ENCODE results near the gene BABAM1. TPM values are rescaled to one million over a fixed set of nuclear protein-coding genes. Genes with fewer than 3 reads are reported as not detected.

The BABAM1 gene
- total RNA-seq, 1 experiment from 2014 or later = 93.3 TPM

DNA sequence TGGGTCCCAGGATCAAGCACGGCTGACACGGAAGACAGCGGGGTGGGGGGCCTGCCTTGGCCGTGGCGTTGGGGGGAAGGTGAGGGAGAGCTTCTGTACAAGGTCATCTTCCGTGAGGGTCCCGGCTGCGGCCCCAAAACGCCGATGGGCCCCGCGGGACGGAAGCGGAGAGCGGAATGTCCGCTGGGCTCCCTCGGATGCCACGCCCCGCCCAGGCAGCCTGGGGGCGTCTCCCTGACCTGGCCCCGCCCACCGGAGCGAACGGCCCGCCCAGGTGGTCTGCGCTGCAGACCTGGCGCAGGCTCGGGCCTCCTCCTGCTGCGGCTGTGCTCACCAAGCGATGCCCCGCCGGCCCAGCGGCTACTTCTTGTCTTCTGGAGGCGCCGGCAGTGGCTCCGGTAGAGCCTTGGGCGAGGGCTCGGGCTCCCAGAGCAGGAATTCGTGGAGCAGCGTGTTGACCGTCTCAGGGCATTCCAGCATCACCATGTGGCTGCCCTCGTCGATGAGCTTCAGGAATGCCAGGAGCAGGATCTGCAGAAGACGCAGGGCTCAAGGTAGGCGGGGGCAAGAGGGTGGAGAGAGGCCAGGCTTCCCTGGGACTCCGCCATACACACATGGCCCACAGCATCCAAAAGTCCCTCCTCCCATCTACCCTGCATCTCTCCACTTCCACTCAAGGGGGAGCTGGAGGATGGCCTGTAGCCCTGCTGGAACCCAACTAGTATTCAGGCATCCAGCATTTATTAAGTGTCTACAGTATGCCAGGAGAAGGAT lies 25.2 kb downstream of the BABAM1 start (continued):
- TF ChIP-seq, protein P1, sequence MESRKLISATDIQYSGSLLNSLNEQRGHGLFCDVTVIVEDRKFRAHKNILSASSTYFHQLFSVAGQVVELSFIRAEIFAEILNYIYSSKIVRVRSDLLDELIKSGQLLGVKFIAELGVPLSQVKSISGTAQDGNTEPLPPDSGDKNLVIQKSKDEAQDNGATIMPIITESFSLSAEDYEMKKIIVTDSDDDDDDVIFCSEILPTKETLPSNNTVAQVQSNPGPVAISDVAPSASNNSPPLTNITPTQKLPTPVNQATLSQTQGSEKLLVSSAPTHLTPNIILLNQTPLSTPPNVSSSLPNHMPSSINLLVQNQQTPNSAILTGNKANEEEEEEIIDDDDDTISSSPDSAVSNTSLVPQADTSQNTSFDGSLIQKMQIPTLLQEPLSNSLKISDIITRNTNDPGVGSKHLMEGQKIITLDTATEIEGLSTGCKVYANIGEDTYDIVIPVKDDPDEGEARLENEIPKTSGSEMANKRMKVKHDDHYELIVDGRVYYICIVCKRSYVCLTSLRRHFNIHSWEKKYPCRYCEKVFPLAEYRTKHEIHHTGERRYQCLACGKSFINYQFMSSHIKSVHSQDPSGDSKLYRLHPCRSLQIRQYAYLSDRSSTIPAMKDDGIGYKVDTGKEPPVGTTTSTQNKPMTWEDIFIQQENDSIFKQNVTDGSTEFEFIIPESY (IDR thresholded peaks at IDR 0.05; ENCODE audit: extremely low read depth, insufficient replicate concordance, low read length) = no peak
- TF ChIP-seq SP1 (IDR thresholded peaks at IDR 0.05; ENCODE audit: low read depth) (peak; percentile 45), ZNF274 (IDR thresholded peaks at IDR 0.05; ENCODE audit: low read depth, low read length) (no peak), RAD21 (IDR thresholded peaks at IDR 0.05; ENCODE audit: low read depth) (peak; percentile 94), POLR2A (IDR thresholded peaks at IDR 0.05; ENCODE audit: borderline replicate concordance, extremely low read depth, insufficient read depth, insufficient read length) (peak; percentile 83)

DNA sequence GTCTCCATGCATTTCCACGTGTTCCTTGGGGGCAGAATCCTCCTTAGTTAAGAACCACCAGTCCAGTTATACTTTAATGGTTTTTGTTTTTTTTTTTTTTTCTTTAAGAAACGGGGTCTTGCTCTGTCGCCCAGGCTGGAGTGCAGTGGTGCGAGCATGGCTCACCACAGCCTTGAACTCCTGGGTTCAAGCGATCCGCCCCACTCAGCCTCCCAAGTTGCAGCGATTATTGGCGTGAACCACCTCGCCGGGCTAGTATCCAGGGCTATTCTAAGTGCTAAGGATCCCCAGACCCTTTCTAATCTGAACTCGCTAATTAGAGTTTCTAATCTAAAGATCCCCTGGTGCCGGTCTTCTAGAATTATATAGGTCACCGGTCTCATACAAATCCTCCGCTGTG lies 26.4 kb downstream of the BABAM1 start:
- POLR2A ChIA-PET = interaction anchor here (0.8 to 2.4 kb wide), 6 partner anchors 11 to 575 kb away, joined by 3 to 22 read pairs (median 4); partner anchors contain the start of genes ABHD8, DDA1 and MRPL34
- peak overlapping the region; percentile 60 to 67 for H3K4me3 ChIP-seq (replicated peaks in 1 of 2; ENCODE audit: low read depth in 1 of 2, low read length in 2 of 2)

More for the DNA sequence above, 26.4 kb downstream of the BABAM1 start:
- ChIA-PET CTCF (interaction anchor here (0.9 to 3.1 kb wide), 10 partner anchors 11 to 579 kb away, joined by 3 to 33 read pairs (median 6); partner anchors contain the start of genes ANO8 and MRPL34), RAD21 (ENCODE audit: low non-redundant PET in 1 of 2, low total read pairs in 2 of 2, uncharacterized antibody in 2 of 2, unreplicated experiment in 2 of 2) (interaction anchor here in 1 of 2 experiments (1.0 kb wide), 1 partner anchor 12 kb away, joined by 7 read pairs; the partner anchor contains the start of gene MRPL34)
- intact Hi-C loops (cut with micrococcal nuclease) = loop anchor here (1.0 to 2.0 kb wide), 2 partner anchors 15 to 93 kb away; partner anchors contain the start of gene DDA1
- H3K9me2 ChIP-seq (ENCODE audit: insufficient read depth) = no peaks in the 10 kb centered on the region
- H3K9me3 ChIP-seq (ENCODE audit: control insufficient read depth in 1 of 2, insufficient read depth in 1 of 2, low read depth in 1 of 2, low read length in 2 of 2) = no peaks in the 10 kb centered on the region; a peak in 1 of 4 replicates
- ATAC-seq (no peak), DNase-seq (ENCODE audit: low read depth, low spot score) (no peak)
- TF ChIP-seq JUND (IDR thresholded peaks at IDR 0.05) = no peak
- TF ChIP-seq POLR2AphosphoS5 (IDR thresholded peaks at IDR 0.05; ENCODE audit: low read depth, low read length) = no peak
- TF ChIP-seq, protein P2, sequence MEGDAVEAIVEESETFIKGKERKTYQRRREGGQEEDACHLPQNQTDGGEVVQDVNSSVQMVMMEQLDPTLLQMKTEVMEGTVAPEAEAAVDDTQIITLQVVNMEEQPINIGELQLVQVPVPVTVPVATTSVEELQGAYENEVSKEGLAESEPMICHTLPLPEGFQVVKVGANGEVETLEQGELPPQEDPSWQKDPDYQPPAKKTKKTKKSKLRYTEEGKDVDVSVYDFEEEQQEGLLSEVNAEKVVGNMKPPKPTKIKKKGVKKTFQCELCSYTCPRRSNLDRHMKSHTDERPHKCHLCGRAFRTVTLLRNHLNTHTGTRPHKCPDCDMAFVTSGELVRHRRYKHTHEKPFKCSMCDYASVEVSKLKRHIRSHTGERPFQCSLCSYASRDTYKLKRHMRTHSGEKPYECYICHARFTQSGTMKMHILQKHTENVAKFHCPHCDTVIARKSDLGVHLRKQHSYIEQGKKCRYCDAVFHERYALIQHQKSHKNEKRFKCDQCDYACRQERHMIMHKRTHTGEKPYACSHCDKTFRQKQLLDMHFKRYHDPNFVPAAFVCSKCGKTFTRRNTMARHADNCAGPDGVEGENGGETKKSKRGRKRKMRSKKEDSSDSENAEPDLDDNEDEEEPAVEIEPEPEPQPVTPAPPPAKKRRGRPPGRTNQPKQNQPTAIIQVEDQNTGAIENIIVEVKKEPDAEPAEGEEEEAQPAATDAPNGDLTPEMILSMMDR (IDR thresholded peaks at IDR 0.05 in 2 of 3, conservative IDR thresholded peaks at IDR 0.05 in 1 of 3; ENCODE audit: borderline replicate concordance in 1 of 3, insufficient read depth in 1 of 3, low read depth in 2 of 3, low read length in 2 of 3) = no peak
- TF ChIP-seq POLR2A (IDR thresholded peaks at IDR 0.05; ENCODE audit: borderline replicate concordance, extremely low read depth, insufficient read depth, insufficient read length) = no peak
- no peak for TF ChIP-seq CEBPB (IDR thresholded peaks at IDR 0.05; ENCODE audit: low read depth)
- TF ChIP-seq, protein P3, sequence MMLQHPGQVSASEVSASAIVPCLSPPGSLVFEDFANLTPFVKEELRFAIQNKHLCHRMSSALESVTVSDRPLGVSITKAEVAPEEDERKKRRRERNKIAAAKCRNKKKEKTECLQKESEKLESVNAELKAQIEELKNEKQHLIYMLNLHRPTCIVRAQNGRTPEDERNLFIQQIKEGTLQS (IDR thresholded peaks at IDR 0.05) = no peak
- TF ChIP-seq, protein P4, sequence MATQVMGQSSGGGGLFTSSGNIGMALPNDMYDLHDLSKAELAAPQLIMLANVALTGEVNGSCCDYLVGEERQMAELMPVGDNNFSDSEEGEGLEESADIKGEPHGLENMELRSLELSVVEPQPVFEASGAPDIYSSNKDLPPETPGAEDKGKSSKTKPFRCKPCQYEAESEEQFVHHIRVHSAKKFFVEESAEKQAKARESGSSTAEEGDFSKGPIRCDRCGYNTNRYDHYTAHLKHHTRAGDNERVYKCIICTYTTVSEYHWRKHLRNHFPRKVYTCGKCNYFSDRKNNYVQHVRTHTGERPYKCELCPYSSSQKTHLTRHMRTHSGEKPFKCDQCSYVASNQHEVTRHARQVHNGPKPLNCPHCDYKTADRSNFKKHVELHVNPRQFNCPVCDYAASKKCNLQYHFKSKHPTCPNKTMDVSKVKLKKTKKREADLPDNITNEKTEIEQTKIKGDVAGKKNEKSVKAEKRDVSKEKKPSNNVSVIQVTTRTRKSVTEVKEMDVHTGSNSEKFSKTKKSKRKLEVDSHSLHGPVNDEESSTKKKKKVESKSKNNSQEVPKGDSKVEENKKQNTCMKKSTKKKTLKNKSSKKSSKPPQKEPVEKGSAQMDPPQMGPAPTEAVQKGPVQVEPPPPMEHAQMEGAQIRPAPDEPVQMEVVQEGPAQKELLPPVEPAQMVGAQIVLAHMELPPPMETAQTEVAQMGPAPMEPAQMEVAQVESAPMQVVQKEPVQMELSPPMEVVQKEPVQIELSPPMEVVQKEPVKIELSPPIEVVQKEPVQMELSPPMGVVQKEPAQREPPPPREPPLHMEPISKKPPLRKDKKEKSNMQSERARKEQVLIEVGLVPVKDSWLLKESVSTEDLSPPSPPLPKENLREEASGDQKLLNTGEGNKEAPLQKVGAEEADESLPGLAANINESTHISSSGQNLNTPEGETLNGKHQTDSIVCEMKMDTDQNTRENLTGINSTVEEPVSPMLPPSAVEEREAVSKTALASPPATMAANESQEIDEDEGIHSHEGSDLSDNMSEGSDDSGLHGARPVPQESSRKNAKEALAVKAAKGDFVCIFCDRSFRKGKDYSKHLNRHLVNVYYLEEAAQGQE (IDR thresholded peaks at IDR 0.05; ENCODE audit: low read depth) = no peak
- TF ChIP-seq, protein P5, sequence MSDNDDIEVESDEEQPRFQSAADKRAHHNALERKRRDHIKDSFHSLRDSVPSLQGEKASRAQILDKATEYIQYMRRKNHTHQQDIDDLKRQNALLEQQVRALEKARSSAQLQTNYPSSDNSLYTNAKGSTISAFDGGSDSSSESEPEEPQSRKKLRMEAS (IDR thresholded peaks at IDR 0.05) = no peak; the same call in 1 of the 2 replicates
- no peak for TF ChIP-seq ZFX (IDR thresholded peaks at IDR 0.05)
- no peaks in the 10 kb centered on the region for H4K20me1 ChIP-seq (ENCODE audit: insufficient read depth)
- peaks cover 37% of the 10 kb centered on the region for H3K79me2 ChIP-seq (ENCODE audit: insufficient read depth, low read length)
- H3K9ac ChIP-seq (ENCODE audit: low read length) = peak overlapping the region; percentile 68; the same call in 1 of the 2 replicates
- H3K27me3 ChIP-seq (ENCODE audit: insufficient read depth, low read length) = no peaks in the 10 kb centered on the region
- H3K36me3 ChIP-seq (ENCODE audit: control insufficient read depth in 1 of 2, insufficient read depth in 2 of 2, low read length in 2 of 2) = peaks cover 0 to 10% of the 10 kb centered on the region in 2 experiments; a peak in 2 of 4 replicates
- H3K4me2 ChIP-seq (ENCODE audit: low read length) = peak overlapping the region; percentile 82
- peaks cover 20 to 44% of the 10 kb centered on the region in 2 experiments for H3K4me1 ChIP-seq (ENCODE audit: control insufficient read depth in 1 of 2, insufficient read depth in 2 of 2, low read length in 2 of 2)
- H3K27ac ChIP-seq (ENCODE audit: low read depth, low read length) = peak overlapping the region; percentile 57
- no peak overlapping the region for H2AFZ ChIP-seq (ENCODE audit: low read depth, low read length, poor library complexity, severe bottlenecking)
- no TSS peak for BruUV-seq (replicated peaks)
